Measurements from ENCODE around the gene PEX11G.

- TF ChIP-seq CTCF (IDR thresholded peaks at IDR 0.05; ENCODE audit: poor library complexity) (no peak), EZH2 (IDR thresholded peaks at IDR 0.05; ENCODE audit: borderline replicate concordance) (no peak), EZH2phosphoT487 (IDR thresholded peaks at IDR 0.05; ENCODE audit: low read depth, severe bottlenecking, unreplicated experiment) (no peak)
Observed at GRCh38 chr19:7524523-7524922, 35.7 kb upstream of the PEX11G start.
